HepG2 (cell line): ENCODE measurements around the gene PPP1CB. TPM values are rescaled to one million over a fixed set of nuclear protein-coding genes. Genes with fewer than 3 reads are reported as not detected.

ENCODE experiments used
- ARHGAP35 ChIP-seq: sonication (generic); formaldehyde crosslinking; IDR thresholded peaks from 2 replicates; pipeline ENCODE4 v1.9.0; 2022; ENCODE audit warnings: mild to moderate bottlenecking, inconsistent platforms, moderate library complexity, missing genetic modification reagents, borderline replicate concordance
- ATAD3A ChIP-seq: sonication (generic); formaldehyde crosslinking; IDR thresholded peaks from 2 replicates; pipeline ENCODE4 v1.4.0; 2020; ENCODE audit warnings: missing genetic modification reagents
- ATF7-NPFF ChIP-seq: sonication (generic); formaldehyde crosslinking; IDR thresholded peaks from 2 replicates; pipeline ENCODE4 v1.8.1; 2023; ENCODE audit warnings: mild to moderate bottlenecking, low read depth, missing genetic modification reagents, moderate library complexity
- ATRX ChIP-seq: sonication (generic); formaldehyde crosslinking; IDR thresholded peaks from 2 replicates; pipeline ENCODE4 v1.4.0; 2020; ENCODE audit warnings: missing genetic modification reagents, borderline replicate concordance
- CBFB ChIP-seq: sonication (generic); formaldehyde crosslinking; IDR thresholded peaks from 2 replicates; pipeline ENCODE4 v1.4.0; 2020; ENCODE audit warnings: missing genetic modification reagents
- CCAR2 ChIP-seq: fragments of 200-400 bp; formaldehyde crosslinking; optimal IDR thresholded peaks from 2 replicates; pipeline ENCODE3; 2018; ENCODE audit warnings: low read depth, mild to moderate bottlenecking, low read length, moderate library complexity
- E2F2 ChIP-seq: sonication (generic); formaldehyde crosslinking; IDR thresholded peaks from 2 replicates; pipeline ENCODE4 v1.4.0; 2020; ENCODE audit warnings: missing genetic modification reagents, borderline replicate concordance
- GATA4 ChIP-seq: sonication (generic); IDR thresholded peaks from 2 replicates; pipeline ENCODE4 v1.6.1; 2016; ENCODE audit warnings: antibody characterized with exemption, low read depth, borderline replicate concordance
- HNF4A ChIP-seq: sonication (generic); formaldehyde crosslinking; IDR thresholded peaks from 2 replicates; pipeline ENCODE4 v1.4.0; 2020; ENCODE audit warnings: missing genetic modification reagents
- ISX ChIP-seq: sonication (generic); formaldehyde crosslinking; conservative IDR thresholded peaks from 2 replicates; pipeline ENCODE4 v1.5.0; 2020; ENCODE audit warnings: missing genetic modification reagents
- JARID2 ChIP-seq: sonication (generic); formaldehyde crosslinking; IDR thresholded peaks from 2 replicates; pipeline ENCODE4 v1.8.1; 2023; ENCODE audit warnings: missing genetic modification reagents, inconsistent platforms; ENCODE audit not compliant: insufficient replicate concordance
- KAT2B ChIP-seq: fragments of 150-350 bp; IDR thresholded peaks from 2 replicates; pipeline ENCODE4 v1.6.1; 2014; ENCODE audit warnings: low read depth, low read length, borderline replicate concordance
- NFE2 ChIP-seq: sonication (generic); formaldehyde crosslinking; IDR thresholded peaks from 2 replicates; pipeline ENCODE4 v1.4.0; 2020; ENCODE audit warnings: missing genetic modification reagents
- NR2C2 ChIP-seq: sonication (generic); formaldehyde crosslinking; IDR thresholded peaks from 2 replicates; pipeline ENCODE4 v1.4.0; 2020; ENCODE audit warnings: missing genetic modification reagents, mild to moderate bottlenecking, moderate library complexity, borderline replicate concordance
- NRL ChIP-seq: sonication (generic); formaldehyde crosslinking; IDR thresholded peaks from 2 replicates; pipeline ENCODE4 v1.5.0; 2020; ENCODE audit warnings: missing genetic modification reagents, mild to moderate bottlenecking, moderate library complexity, borderline replicate concordance
- PITX1 ChIP-seq: sonication (generic); formaldehyde crosslinking; IDR thresholded peaks from 2 replicates; pipeline ENCODE4 v1.5.1; 2020; ENCODE audit warnings: mild to moderate bottlenecking, missing genetic modification reagents
- RCOR2 ChIP-seq: IDR thresholded peaks from 2 replicates; pipeline ENCODE4 v1.6.1; 2016; ENCODE audit warnings: missing biosample characterization, missing genetic modification reagents
- REST ChIP-seq, 2 experiments: IDR thresholded peaks; 2 replicates each; pipeline ENCODE4 v1.6.1; 2011 to 2012; ENCODE audit warnings: low read length in 2 of 2, borderline replicate concordance in 1 of 2, low read depth in 1 of 2, mild to moderate bottlenecking in 1 of 2, moderate library complexity in 1 of 2
- RFX1 ChIP-seq: fragments of 450-650 bp; IDR thresholded peaks from 2 replicates; pipeline ENCODE4 v1.6.1; 2017
- SMAD9 ChIP-seq: sonication (generic); formaldehyde crosslinking; IDR thresholded peaks from 2 replicates; pipeline ENCODE4 v1.5.1; 2020; ENCODE audit warnings: mild to moderate bottlenecking, missing genetic modification reagents
- TEF ChIP-seq: sonication (generic); formaldehyde crosslinking; IDR thresholded peaks from 2 replicates; pipeline ENCODE4 v1.5.0; 2020; ENCODE audit warnings: missing genetic modification reagents
- TOE1 ChIP-seq: sonication (generic); formaldehyde crosslinking; IDR thresholded peaks from 2 replicates; pipeline ENCODE4 v1.4.0; 2020; ENCODE audit warnings: mild to moderate bottlenecking, missing genetic modification reagents
- ZBTB7A ChIP-seq: sonication (generic); formaldehyde crosslinking; IDR thresholded peaks from 2 replicates; pipeline ENCODE4 v1.8.0; 2022; ENCODE audit warnings: mild to moderate bottlenecking, missing genetic modification reagents
- ZNF335 ChIP-seq: sonication (generic); formaldehyde crosslinking; IDR thresholded peaks from 2 replicates; pipeline ENCODE4 v1.4.0; 2020; ENCODE audit warnings: missing genetic modification reagents
- ZNF337 ChIP-seq: sonication (generic); formaldehyde crosslinking; IDR thresholded peaks from 2 replicates; pipeline ENCODE4 v1.5.1; 2020; ENCODE audit warnings: missing genetic modification reagents, low read depth, mild to moderate bottlenecking, borderline replicate concordance
- ZNF484 ChIP-seq: sonication (generic); formaldehyde crosslinking; IDR thresholded peaks from 2 replicates; pipeline ENCODE4 v1.5.1; 2020; ENCODE audit warnings: mild to moderate bottlenecking, low read depth, missing genetic modification reagents, borderline replicate concordance
- ZNF556 ChIP-seq: sonication (generic); formaldehyde crosslinking; IDR thresholded peaks from 2 replicates; pipeline ENCODE4 v1.4.0; 2020; ENCODE audit warnings: mild to moderate bottlenecking, missing genetic modification reagents, borderline replicate concordance
- ZNF747 ChIP-seq: sonication (generic); formaldehyde crosslinking; IDR thresholded peaks from 2 replicates; pipeline ENCODE4 v1.8.1; 2023; ENCODE audit warnings: missing genetic modification reagents, mild to moderate bottlenecking, borderline replicate concordance
- polyA plus RNA-seq, 8 experiments: library from polyadenylated mRNA; depleted of rRNA in 3 of 8; stranded (reverse) in 7 of 8; unstranded in 1 of 8; fragments of >200 nt; fragmentation: Illumina TruSeq in 4 of 8; extraction: Trizol in 4 of 8; gene quantifications; 2 replicates each; pipeline versions ENCODE4 v1.2.1 to v1.2.3, GENCODE V29; 2011 to 2016; ENCODE audit warnings: low read depth in 4 of 8, missing spikeins in 1 of 8, mixed read lengths in 1 of 8; ENCODE audit not compliant: insufficient read depth in 1 of 8
- total RNA-seq, 5 experiments: library from RNA; depleted of rRNA; stranded (reverse); fragments of >200 nt; fragmentation: Illumina TruSeq; extraction: Trizol; gene quantifications; 2 replicates each; pipeline ENCODE4 v1.2.3, GENCODE V29; 2016; ENCODE audit warnings: low read depth in 1 of 5

The PPP1CB gene
- total and polyA plus RNA-seq, 2 of the 13 experiments (the other 11 are each of a cell fraction or from before 2014, with no cell fraction given), result 46.9 to 109 TPM

DNA sequence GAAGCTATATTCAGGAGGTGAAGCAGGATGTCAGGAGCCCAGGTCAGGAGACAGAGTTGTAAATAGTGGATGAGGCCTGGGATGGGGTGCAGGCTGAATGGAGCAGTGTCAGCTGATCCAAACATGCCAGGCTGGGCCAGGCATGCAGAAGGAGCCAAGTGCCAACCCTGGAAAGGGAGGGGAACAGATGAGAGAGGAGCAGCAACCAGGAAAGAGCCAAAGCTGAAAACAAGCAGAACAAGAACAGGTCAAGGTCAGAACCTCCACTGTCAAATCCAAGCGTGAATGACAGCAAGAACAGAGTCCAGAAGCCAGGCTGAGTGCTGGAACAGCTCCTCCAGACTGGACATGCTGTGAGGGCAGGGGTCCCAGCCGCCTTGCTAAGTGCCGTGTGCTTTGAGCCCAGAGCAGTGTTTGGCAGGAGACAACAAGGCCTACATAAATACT, 49.2 kb upstream of the PPP1CB start (continued):
- no peak for TF ChIP-seq REST (IDR thresholded peaks at IDR 0.05; ENCODE audit: borderline replicate concordance in 1 of 2, low read depth in 1 of 2, low read length in 2 of 2)
- no peak for TF ChIP-seq E2F2
- TF ChIP-seq ZNF337 (CRISPR knock-in tag), result no peak
- TF ChIP-seq ZBTB7A (CRISPR knock-in tag), result no peak
- no peak for TF ChIP-seq PITX1 (CRISPR knock-in tag)
- TF ChIP-seq NR2C2 (CRISPR knock-in tag), result no peak
- no peak for TF ChIP-seq TEF
- TF ChIP-seq NFE2 (CRISPR knock-in tag), result no peak
- no peak for TF ChIP-seq JARID2 (CRISPR knock-in tag)
- no peak for TF ChIP-seq ZNF335
- no peak for TF ChIP-seq ZNF747 (CRISPR knock-in tag)
- TF ChIP-seq ATRX, result no peak
- TF ChIP-seq ATAD3A (CRISPR knock-in tag), result no peak
- no peak for TF ChIP-seq GATA4
- TF ChIP-seq ATF7-NPFF, result no peak
- no peak for TF ChIP-seq ARHGAP35 (CRISPR knock-in tag)
- TF ChIP-seq CBFB (CRISPR knock-in tag), result no peak
- TF ChIP-seq ISX (CRISPR knock-in tag), result no peak
- TF ChIP-seq HNF4A (CRISPR knock-in tag), result peak; percentile 83
- no peak for TF ChIP-seq CCAR2
- TF ChIP-seq RCOR2 (CRISPR knock-in tag), result no peak
- 0 out of 2 replicates have a peak, but pooled peaks have one; percentile 52 for TF ChIP-seq NRL (CRISPR knock-in tag)
- no peak for TF ChIP-seq RFX1
- no peak for TF ChIP-seq ZNF484 (CRISPR knock-in tag)
- no peak for TF ChIP-seq KAT2B
- no peak for TF ChIP-seq TOE1
- TF ChIP-seq ZNF556 (CRISPR knock-in tag), result no peak; the same call in 1 of the 2 replicates
- no peak for TF ChIP-seq SMAD9 (CRISPR knock-in tag)
